Measurements from ENCODE around the gene DENND1B.

DNA sequence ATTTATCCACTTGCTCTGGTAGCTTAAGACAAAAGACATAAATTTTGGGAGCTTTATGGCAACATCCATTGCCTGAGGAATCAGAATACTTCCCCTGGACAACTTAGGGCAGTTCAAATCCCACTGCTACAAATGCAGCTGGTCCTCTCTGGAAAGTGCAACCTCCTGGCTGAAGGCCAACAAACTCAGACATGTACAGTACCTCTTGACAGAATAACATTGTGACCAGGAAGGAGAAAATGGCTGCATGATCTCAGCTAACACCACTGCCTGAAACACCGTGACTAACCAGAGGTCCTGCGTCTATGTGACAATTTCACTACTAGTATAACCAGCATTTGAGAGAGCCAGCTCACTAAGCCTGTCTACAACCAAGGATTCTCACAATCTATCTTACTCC is 288.3 kb downstream of the DENND1B start:
- TF ChIP-seq, protein P1, sequence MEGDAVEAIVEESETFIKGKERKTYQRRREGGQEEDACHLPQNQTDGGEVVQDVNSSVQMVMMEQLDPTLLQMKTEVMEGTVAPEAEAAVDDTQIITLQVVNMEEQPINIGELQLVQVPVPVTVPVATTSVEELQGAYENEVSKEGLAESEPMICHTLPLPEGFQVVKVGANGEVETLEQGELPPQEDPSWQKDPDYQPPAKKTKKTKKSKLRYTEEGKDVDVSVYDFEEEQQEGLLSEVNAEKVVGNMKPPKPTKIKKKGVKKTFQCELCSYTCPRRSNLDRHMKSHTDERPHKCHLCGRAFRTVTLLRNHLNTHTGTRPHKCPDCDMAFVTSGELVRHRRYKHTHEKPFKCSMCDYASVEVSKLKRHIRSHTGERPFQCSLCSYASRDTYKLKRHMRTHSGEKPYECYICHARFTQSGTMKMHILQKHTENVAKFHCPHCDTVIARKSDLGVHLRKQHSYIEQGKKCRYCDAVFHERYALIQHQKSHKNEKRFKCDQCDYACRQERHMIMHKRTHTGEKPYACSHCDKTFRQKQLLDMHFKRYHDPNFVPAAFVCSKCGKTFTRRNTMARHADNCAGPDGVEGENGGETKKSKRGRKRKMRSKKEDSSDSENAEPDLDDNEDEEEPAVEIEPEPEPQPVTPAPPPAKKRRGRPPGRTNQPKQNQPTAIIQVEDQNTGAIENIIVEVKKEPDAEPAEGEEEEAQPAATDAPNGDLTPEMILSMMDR (IDR thresholded peaks at IDR 0.05): no peak
- TF ChIP-seq POLR2A (IDR thresholded peaks at IDR 0.05): no peak

Data from testis (tissue), 2 donors.